ENCODE data around the gene EYA4.

Gene EYA4

GRCh38 chr6:133502441-133503335 lies 261.5 kb downstream of the EYA4 start:
- H3K9ac ChIP-seq (ENCODE audit: insufficient read length): peak overlapping the region; percentile 65
- DNase-seq (ENCODE audit: low read depth, low spot score): peak; percentile 76
- H3K27ac ChIP-seq: peak overlapping the region; percentile 99
- TF ChIP-seq EZH2 (IDR thresholded peaks at IDR 0.05) (no peak), POLR2AphosphoS5 (IDR thresholded peaks at IDR 0.05; ENCODE audit: borderline replicate concordance, low read depth, low read length) (no peak), FOXP2 (optimal IDR thresholded peaks at IDR 0.05; ENCODE audit: control extremely low read depth, extremely low read length, insufficient read depth) (no peak)
- peak overlapping the region; percentile 34 for H3K4me3 ChIP-seq
- no peaks in the 10 kb centered on the region for H3K9me3 ChIP-seq (ENCODE audit: low read depth, low read length)
- no peaks in the 10 kb centered on the region for H3K36me3 ChIP-seq (ENCODE audit: insufficient read depth, low read length)

DNA sequence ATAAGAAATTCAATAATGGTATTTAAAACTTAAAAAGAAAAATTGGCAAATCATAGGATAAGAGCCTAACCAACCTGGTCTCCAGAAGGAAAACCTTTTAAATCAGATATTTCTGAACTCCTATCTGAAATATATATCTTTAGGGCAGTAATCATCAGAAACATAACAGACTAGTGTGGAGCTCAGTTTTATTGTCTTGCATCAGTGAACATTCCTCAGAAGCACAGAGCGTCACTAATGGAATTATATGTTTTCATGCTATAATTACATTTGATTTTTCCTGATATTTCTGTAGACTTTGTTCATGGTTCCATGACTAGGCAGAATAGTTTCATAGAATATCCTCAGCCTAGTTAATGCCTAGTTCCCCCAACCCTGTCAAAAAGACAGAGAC lies 262.2 kb downstream of the EYA4 start:
- peak overlapping the region; percentile 99 for H3K27ac ChIP-seq
- TF ChIP-seq EZH2 (IDR thresholded peaks at IDR 0.05) (no peak), POLR2AphosphoS5 (IDR thresholded peaks at IDR 0.05; ENCODE audit: borderline replicate concordance, low read depth, low read length) (peak; percentile 31; the same call in 1 of the 2 replicates), FOXP2 (optimal IDR thresholded peaks at IDR 0.05; ENCODE audit: control extremely low read depth, extremely low read length, insufficient read depth) (no peak)
- DNase-seq (ENCODE audit: low read depth, low spot score): peak; percentile 93

DNA sequence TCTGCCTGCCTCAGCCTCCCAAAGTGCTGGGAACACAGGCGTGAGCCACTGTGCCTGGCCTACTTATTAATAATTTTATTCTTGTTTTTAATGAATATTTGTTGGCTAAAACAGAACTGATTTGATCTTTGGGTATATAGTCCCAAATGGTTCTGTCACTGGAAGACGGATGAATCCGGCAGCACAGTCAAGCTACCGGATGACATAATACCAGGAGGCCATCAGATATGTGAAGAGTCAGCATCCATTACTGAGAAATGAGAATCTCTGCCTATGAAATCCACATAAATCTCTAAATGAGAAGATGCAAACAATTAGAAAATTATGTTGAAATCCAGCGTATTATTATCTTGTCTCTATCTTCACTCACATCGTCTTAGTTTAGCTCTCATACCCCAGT lies 263.0 kb downstream of the EYA4 start:
- TF ChIP-seq FOXP2 (optimal IDR thresholded peaks at IDR 0.05; ENCODE audit: control extremely low read depth, extremely low read length, insufficient read depth) (no peak), EZH2 (IDR thresholded peaks at IDR 0.05) (no peak), POLR2AphosphoS5 (IDR thresholded peaks at IDR 0.05; ENCODE audit: borderline replicate concordance, low read depth, low read length) (no peak)
- DNase-seq (ENCODE audit: low read depth, low spot score): no peak
- peak overlapping the region; percentile 99 for H3K27ac ChIP-seq
- H3K9ac ChIP-seq (ENCODE audit: insufficient read length): peak overlapping the region; percentile 65
- H3K9me3 ChIP-seq (ENCODE audit: low read depth, low read length): no peaks in the 10 kb centered on the region
- H3K36me3 ChIP-seq (ENCODE audit: insufficient read depth, low read length): no peaks in the 10 kb centered on the region
- no peak overlapping the region for H3K4me3 ChIP-seq

More for the DNA sequence above, 262.2 kb downstream of the EYA4 start:
- H3K4me3 ChIP-seq: peak overlapping the region; percentile 34
- no peaks in the 10 kb centered on the region for H3K9me3 ChIP-seq (ENCODE audit: low read depth, low read length)
- H3K9ac ChIP-seq (ENCODE audit: insufficient read length): peak overlapping the region; percentile 65
- no peaks in the 10 kb centered on the region for H3K36me3 ChIP-seq (ENCODE audit: insufficient read depth, low read length)

DNA sequence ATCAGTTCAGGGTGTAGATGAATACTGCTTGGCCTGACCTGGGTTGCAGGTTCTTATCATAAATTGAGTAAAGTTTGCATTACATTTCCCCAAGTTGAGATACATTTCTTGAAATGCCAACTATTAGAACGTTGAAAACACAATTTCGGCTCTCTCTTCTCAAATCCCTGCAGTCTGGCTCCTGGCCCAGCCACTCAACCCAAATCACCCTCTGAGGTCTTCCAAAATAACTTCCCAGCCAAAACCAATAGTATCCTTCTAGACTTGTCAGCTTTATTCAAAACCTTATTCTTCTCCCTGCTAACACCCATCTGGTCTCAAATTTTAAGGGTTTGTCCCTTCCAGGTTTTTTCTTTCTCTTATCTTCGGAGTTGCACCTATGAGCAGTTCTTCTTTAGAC lies 263.6 kb downstream of the EYA4 start:
- Histone ChIP-seq H3K27ac (peak overlapping the region; percentile 99), H3K36me3 (ENCODE audit: insufficient read depth, low read length) (no peaks in the 10 kb centered on the region), H3K9ac (ENCODE audit: insufficient read length) (peak overlapping the region; percentile 11), H3K4me3 (no peak overlapping the region; the same call in 1 of the 2 replicates), H3K9me3 (ENCODE audit: low read depth, low read length) (no peaks in the 10 kb centered on the region)
- no peak for DNase-seq (ENCODE audit: low read depth, low spot score)
- no peak for TF ChIP-seq EZH2 (IDR thresholded peaks at IDR 0.05)
- no peak for TF ChIP-seq FOXP2 (optimal IDR thresholded peaks at IDR 0.05; ENCODE audit: control extremely low read depth, extremely low read length, insufficient read depth)
- no peak for TF ChIP-seq POLR2AphosphoS5 (IDR thresholded peaks at IDR 0.05; ENCODE audit: borderline replicate concordance, low read depth, low read length)

GRCh38 chr6:133505681-133506080 lies 264.5 kb downstream of the EYA4 start:
- H3K4me3 ChIP-seq: no peak overlapping the region; the same call in 1 of the 2 replicates
- no peaks in the 10 kb centered on the region for H3K9me3 ChIP-seq (ENCODE audit: low read depth, low read length)
- H3K36me3 ChIP-seq (ENCODE audit: insufficient read depth, low read length): no peaks in the 10 kb centered on the region
- H3K27ac ChIP-seq: peak overlapping the region; percentile 99
- peak overlapping the region; percentile 11 for H3K9ac ChIP-seq (ENCODE audit: insufficient read length)
- no peak for DNase-seq (ENCODE audit: low read depth, low spot score)
- TF ChIP-seq EZH2 (IDR thresholded peaks at IDR 0.05): no peak
- no peak for TF ChIP-seq POLR2AphosphoS5 (IDR thresholded peaks at IDR 0.05; ENCODE audit: borderline replicate concordance, low read depth, low read length)
- TF ChIP-seq FOXP2 (optimal IDR thresholded peaks at IDR 0.05; ENCODE audit: control extremely low read depth, extremely low read length, insufficient read depth): no peak

DNA sequence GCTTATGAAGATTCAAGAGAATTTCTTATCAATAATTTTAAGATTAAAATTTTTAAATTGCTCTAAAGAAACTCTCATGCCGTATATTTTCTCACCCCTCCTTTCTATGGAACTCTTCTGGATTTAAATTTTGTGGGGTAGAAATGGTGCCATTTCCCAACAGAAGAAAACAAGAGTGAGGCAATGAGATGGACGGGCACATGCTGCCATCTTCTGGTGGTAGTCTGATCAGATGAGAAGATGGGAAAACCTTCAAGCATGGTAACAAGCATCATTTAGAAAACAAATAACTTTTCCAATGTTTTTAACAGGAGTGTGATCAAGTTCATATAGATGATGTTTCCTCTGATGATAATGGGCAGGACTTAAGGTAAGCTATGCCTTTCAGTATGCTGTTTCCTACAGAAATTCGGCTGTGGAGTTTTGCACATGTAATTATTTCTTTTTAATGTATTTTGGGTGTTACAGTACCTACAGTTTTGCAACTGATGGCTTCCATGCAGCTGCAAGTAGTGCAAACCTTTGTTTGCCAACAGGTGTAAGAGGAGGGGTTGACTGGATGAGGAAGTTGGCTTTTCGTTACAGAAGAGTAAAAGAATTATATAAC lies 271.4 kb downstream of the EYA4 start:
- Histone ChIP-seq H3K4me3 (no peak overlapping the region), H3K27ac (no peak overlapping the region), H3K9ac (ENCODE audit: insufficient read length) (no peak overlapping the region), H3K36me3 (ENCODE audit: insufficient read depth, low read length) (no peaks in the 10 kb centered on the region), H3K9me3 (ENCODE audit: low read depth, low read length) (no peaks in the 10 kb centered on the region)
- DNase-seq (ENCODE audit: low read depth, low spot score): no peak
- TF ChIP-seq EZH2 (IDR thresholded peaks at IDR 0.05): no peak
- TF ChIP-seq FOXP2 (optimal IDR thresholded peaks at IDR 0.05; ENCODE audit: control extremely low read depth, extremely low read length, insufficient read depth): no peak
- no peak for TF ChIP-seq POLR2AphosphoS5 (IDR thresholded peaks at IDR 0.05; ENCODE audit: borderline replicate concordance, low read depth, low read length)

DNA sequence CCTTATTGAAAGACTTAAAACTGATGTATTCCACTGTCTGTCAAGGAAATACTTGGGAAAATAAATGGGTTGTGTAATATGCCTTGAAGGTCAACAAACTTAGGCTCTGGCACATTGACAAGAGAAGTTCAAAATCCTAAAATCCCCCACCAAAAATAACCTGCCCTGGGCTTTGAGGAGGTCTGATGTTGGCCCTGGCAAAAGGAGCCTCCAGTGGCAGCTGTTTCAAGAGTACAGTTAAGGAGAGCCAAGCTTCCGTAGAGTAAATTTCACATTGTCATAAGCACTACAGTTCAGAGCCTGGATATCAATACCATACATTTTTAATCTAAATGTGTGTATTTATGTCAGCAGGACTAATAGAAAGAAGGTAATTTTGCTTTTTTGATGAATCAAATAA lies 282.7 kb downstream of the EYA4 start:
- no peak for DNase-seq (ENCODE audit: low read depth, low spot score)
- H3K9me3 ChIP-seq (ENCODE audit: low read depth, low read length): no peaks in the 10 kb centered on the region
- no peaks in the 10 kb centered on the region for H3K36me3 ChIP-seq (ENCODE audit: insufficient read depth, low read length)
- H3K4me3 ChIP-seq: no peak overlapping the region
- no peak overlapping the region for H3K9ac ChIP-seq (ENCODE audit: insufficient read length)
- no peak overlapping the region for H3K27ac ChIP-seq
- no peak for TF ChIP-seq EZH2 (IDR thresholded peaks at IDR 0.05)
- no peak for TF ChIP-seq POLR2AphosphoS5 (IDR thresholded peaks at IDR 0.05; ENCODE audit: borderline replicate concordance, low read depth, low read length)
- TF ChIP-seq FOXP2 (optimal IDR thresholded peaks at IDR 0.05; ENCODE audit: control extremely low read depth, extremely low read length, insufficient read depth): no peak

- DNase-seq (ENCODE audit: low read depth, low spot score): no peak
- Histone ChIP-seq H3K9ac (ENCODE audit: insufficient read length) (no peak overlapping the region), H3K4me3 (no peak overlapping the region), H3K36me3 (ENCODE audit: insufficient read depth, low read length) (no peaks in the 10 kb centered on the region), H3K27ac (no peak overlapping the region), H3K9me3 (ENCODE audit: low read depth, low read length) (no peaks in the 10 kb centered on the region)
- TF ChIP-seq EZH2 (IDR thresholded peaks at IDR 0.05) (no peak), FOXP2 (optimal IDR thresholded peaks at IDR 0.05; ENCODE audit: control extremely low read depth, extremely low read length, insufficient read depth) (no peak), POLR2AphosphoS5 (IDR thresholded peaks at IDR 0.05; ENCODE audit: borderline replicate concordance, low read depth, low read length) (no peak)
Observed at GRCh38 chr6:133526436-133526835, 285.3 kb downstream of the EYA4 start.

Data from SK-N-MC (cell line).